Activated CD8-positive, alpha-beta memory T cell treated with anti-CD3 and anti-CD28 coated beads, Interleukin-2, amount 50 U/mL, for 24 hours (primary cell): ENCODE data around the gene ATP11A.
A peak's percentile ranks its signal among the peaks of the same experiment; 100 is the strongest.

Source experiments
- DNase-seq: peaks from one replicate; pipeline ENCODE4 v3.0.0-alpha.2; 2020; ENCODE audit errors: extremely low read depth

The ATP11A gene

GRCh38 chr13:112689303-112690245 lies at the start of gene ATP11A:
ATP11A (plus strand) TSS chr13:112690038; CDS start chr13:112690417, 379 bp downstream.
- peak; percentile 19 for DNase-seq

DNA sequence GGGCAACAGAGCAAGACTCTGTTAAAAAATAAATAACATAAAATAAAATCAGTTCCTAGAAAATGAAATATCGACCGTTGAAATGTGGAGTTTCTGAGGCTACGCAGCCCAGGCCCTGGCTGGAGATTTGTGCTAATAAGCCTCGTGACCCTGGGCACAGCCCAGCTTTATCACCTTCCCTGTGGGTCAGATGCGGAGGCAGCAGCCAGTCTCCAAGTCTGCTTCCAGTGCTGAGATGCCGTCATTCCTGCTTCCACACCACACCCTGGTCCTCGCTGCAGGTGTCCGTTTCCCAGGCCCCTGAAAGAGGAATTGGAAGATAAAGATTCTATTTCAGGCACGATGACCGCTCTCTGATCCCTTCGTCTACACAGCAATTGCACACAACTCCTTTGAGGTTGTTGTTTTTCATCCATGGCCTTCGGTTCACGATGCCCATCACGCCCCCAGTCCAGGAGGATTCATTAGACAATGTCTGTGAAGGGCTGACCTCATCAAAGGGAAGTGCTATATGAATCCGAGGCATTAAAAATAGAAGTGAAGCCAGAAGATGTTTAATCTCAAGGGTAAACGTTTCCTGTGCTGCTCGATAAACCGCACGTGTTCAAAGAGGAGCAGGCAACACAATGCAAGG lies 48.3 kb upstream of the ATP11A start:
- no peak for DNase-seq

- no peak for DNase-seq
These were observed 47.8 kb upstream of the ATP11A start for GRCh38 chr13:112642090-112642460.

GRCh38 chr13:112643759-112644459 lies 45.9 kb upstream of the ATP11A start:
- DNase-seq, result no peak

GRCh38 chr13:112645327-112645914 lies 44.4 kb upstream of the ATP11A start:
- DNase-seq, result no peak

GRCh38 chr13:112647256-112647655 lies 42.6 kb upstream of the ATP11A start:
- no peak for DNase-seq

DNA sequence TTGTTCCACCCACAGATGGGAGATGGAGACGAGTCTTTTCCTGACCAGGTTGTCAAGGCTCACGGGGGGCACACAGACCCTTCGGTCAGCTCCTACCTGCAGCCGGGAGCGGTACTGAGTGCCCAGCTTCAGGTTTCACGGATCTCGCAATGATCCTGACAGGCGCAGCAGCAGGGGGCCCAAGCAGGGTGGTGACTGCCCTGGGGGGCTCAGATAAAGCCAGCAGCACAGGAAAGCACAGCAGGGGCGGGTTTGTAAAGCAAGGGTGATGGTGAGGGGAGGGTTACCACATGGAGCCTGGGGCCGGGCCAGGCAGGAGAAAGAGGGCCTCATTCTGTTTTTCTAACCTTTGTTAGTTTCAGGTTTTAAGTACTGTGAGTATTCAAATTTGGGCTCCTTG lies 41.7 kb upstream of the ATP11A start:
- no peak for DNase-seq

DNA sequence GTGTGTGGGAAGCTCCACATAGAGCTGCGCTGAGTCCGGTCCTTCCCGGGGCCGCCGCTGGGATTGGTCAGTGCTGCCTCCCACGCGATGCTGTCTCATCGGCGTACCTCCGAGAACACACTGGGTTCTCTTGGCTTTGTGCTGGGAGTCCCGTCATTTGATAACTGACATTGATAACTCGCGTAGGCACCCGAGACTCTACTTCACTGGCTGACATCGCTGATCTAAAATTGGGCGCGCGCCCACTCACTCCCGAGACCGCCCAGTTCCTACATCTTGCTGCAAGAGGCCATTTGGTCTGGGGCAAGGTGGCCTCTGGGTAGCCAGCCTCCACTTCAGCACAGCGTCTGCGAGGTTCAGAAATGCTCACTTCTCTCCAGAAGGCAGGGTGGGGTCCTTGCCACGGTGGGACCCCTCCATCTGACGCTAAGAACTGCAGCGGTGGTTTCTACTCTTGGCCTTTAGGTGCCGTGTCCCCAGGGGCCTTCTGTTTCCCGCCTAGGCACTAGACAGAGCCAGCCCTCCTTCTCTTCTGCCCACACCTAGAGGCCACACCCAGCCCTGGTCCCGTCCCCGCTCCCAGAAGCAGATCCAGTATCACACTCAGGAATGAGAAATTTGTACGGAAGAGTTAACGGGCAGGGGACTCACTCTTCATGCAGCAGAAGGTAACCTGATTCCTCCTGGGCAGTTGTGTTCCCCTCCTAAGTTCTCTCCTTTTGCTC lies 40.7 kb upstream of the ATP11A start:
- no peak for DNase-seq

GRCh38 chr13:112651311-112651710 lies 38.5 kb upstream of the ATP11A start:
- DNase-seq, result no peak

DNA sequence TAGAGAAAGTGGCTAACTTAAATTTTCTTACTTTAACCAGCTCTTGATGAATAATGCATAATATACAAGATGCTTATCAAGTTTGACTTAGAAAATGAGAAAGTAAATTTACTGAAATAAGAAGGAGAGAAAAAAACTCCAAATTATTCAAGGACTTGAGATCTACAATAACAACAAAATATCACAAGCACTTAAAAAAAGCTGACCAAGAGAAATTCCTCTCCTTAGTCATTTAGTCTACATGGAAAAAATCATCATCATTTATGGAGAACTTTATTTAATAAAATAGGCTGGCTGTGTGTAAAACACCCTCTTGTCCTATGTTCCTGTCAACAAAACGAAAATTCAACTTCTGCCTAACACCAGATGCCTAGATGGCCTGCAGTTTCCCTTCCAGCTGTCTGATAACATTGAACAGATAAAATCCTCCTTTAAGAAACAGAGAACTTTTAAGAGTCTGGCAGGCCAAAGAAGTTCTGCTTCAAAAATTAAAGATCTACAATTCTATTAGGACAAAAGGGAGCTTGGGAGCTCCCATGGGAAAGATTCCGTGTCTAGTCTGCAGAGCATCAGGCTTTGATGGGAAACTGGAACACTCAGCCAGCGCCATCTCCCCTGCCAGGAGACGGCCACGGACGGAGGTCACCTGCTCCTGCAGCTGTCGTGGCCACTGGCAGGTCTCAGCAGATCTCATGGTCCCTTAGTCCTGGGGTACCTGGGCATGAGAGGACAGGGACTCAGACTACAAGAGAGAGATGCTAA lies 37.9 kb upstream of the ATP11A start:
- no peak for DNase-seq

DNA sequence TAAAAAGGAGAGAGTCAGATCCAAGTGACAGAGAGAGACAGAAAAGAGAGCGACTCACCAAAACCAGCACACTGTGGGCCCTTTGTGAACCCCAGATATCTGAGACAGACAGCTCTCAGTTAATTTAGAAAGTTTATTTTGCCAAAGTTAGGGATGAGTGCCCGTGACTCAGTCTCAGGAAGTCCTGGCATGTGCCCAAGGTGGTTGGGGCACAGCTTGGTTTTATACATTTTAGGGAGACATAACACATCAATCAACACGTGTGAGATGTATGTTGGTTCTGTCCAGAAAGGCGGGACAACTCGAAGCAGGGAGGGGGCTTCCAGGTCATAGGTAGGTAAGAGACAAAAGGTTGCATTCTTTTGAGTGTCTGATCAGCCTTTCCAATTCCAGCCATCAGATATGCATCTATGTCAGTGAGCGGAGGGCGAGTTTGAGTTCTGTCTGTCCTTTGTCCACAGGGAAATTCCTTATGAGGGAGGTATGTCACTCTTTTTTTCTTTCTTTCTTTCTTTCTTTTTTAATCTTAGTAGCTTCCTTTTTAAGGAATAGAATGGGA lies 37.2 kb upstream of the ATP11A start:
- no peak for DNase-seq

DNA sequence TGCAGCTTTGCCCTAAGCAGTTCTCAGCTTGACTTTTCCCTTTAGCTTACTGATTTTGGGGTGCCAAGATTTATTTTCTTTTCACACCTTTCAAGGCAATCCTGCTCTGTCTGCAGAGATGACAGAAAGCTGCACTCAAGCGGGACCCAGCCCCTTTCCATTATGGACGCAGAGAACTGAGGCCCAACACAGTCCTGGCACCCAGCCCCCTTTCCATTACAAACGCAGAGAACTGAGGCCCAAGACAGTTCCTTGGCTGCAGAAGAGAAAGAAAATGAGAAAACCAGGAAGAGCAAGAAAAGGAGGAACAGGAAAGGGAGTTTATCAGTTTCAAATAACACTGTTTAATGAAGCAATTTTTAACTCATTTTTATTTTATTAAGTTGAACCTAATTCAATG lies 36.8 kb upstream of the ATP11A start:
- DNase-seq, result no peak

- no peak for DNase-seq
These were observed 33.9 kb upstream of the ATP11A start for GRCh38 chr13:112655913-112656312.

- DNase-seq, result no peak
These were observed 31.9 kb upstream of the ATP11A start for GRCh38 chr13:112657850-112658445.

- DNase-seq, result no peak
These were observed 31.0 kb upstream of the ATP11A start for GRCh38 chr13:112658808-112659207.

GRCh38 chr13:112661291-112661690 lies 28.5 kb upstream of the ATP11A start:
- DNase-seq, result no peak

DNA sequence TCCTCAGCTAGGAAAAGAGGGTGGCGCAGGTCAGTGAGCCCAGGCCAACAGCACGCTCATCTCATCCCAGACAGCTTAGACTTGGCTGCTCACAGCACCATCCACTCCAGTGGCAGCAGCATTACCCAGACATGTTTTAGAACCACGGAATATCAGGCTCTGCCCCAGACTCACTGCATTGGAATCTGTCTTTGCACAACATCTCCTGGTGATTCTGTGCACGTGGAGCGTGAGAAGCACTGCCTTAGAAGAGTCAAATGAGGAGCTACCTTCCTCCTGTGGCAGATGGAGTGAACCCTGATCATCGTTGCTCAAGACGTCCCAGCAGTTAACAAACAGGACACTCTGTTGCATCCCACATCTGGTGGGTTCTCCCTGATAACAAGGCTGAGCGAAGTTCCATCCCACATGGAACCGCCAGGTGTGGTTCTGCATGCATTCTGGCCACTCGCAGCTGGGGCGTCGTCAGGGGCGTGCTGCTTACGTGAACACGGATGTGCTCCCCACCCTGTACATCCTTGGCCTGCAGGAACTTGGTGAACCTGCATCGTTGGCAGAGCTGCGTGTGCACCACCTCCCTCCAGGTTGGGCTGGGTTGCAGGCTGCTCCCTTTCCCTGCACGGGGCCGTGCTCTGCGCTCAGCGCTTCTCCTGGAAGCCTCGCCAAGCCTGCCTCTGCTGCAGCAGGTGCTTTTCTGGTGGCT lies 25.2 kb upstream of the ATP11A start:
- no peak for DNase-seq

DNA sequence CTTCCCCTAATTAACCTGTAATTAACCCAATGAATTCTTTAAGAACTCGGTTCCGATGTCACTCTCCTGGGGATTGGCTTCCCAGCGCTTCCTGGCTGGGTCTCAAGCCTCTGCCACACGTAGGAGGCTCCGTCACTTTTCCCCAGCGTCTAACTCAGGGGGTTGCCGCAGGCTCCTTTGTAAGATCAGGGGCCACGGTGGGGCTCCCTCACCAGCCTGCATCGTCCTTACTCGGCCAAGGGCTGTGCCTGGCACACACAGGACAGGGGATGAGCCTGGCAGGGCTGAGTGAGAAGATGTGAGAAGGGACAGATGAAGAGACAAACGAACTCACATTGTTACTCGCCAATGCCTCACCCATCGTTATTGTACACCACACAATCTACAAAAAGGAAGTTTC lies 20.9 kb upstream of the ATP11A start:
- DNase-seq, result no peak

DNA sequence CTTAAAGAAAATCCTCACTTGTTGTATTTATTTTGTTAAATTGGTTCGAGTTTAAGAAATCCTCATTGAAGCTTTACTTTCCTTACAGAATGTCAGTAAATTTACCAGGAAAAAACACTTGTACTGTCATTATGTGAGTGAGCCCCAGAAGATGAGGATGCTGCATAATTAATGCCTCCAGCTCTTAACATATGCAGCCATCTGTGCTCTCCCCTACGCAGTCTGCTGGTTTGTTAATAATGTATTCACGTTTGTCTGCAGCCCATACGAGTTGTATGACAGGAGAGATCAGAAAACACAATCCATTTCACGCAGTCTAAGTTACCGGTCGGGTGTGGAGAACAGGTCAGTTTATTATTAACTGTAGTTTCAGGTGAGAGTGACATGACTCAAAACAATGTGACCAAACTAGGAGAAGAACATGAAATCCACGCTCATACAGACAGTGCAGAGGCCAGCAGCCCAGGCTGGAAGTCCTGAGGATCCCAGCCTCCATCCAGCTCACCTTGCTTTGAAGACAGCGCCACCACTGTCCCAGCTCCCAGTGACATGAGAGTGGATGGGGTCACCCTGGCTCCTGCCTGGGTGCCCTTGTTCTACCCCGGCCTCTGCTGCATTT lies 19.8 kb upstream of the ATP11A start:
- no peak for DNase-seq
